GM12878 (cell line): ENCODE results near the gene TRAPPC3L. TPM values are rescaled to one million over a fixed set of nuclear protein-coding genes. Genes with fewer than 3 reads are reported as not detected.

Experiments
- MTA3 ChIP-seq: IDR thresholded peaks from 2 replicates; pipeline ENCODE4 v1.6.1; 2012; ENCODE audit warnings: low read length, inconsistent platforms, borderline replicate concordance
- STAT1 ChIP-seq: fragments of 450-650 bp; conservative IDR thresholded peaks from 2 replicates; pipeline ENCODE4 v1.6.1; 2014; ENCODE audit warnings: antibody characterized with exemption, mild to moderate bottlenecking
- TAF1 ChIP-seq: IDR thresholded peaks from 2 replicates; pipeline ENCODE4 v1.6.1; 2011; ENCODE audit warnings: mild to moderate bottlenecking, low read depth, low read length, borderline replicate concordance
- polyA plus RNA-seq, 11 experiments: library from polyadenylated mRNA; depleted of rRNA in 4 of 11; unstranded in 6 of 11; stranded (reverse) in 5 of 11; fragments of >200 nt; fragmentation: Nextera tagmentation in 4 of 11; fragmentation: Illumina TruSeq in 1 of 11; extraction: Ambion mirVana in 4 of 11; extraction: Trizol in 1 of 11; gene quantifications; 1 replicate in 1 of 11; 2 replicates in 10 of 11; pipeline versions ENCODE4 v1.2.1 to v1.2.3, GENCODE V29; 2011 to 2016; ENCODE audit warnings: inconsistent platforms in 2 of 11, missing spikeins in 2 of 11, low read depth in 1 of 11
- total RNA-seq, 4 experiments: library from RNA; depleted of rRNA in 3 of 4; stranded (reverse); fragments of >200 nt in 3 of 4; fragmentation: Illumina TruSeq in 1 of 4; extraction: Trizol in 1 of 4; gene quantifications; 2 replicates each; pipeline versions ENCODE4 v1.2.1 to v1.2.3, GENCODE V29; 2013 to 2021
- TF ChIP-seq, protein P1 (sequence below): fragments of 450-650 bp; IDR thresholded peaks from 2 replicates; pipeline ENCODE4 v1.6.1; 2017; ENCODE audit warnings: antibody characterized with exemption, mild to moderate bottlenecking, moderate library complexity
- TF ChIP-seq, protein P2 (sequence below): fragments of 450-650 bp; IDR thresholded peaks from 2 replicates; pipeline ENCODE4 v1.6.1; 2016; ENCODE audit warnings: mild to moderate bottlenecking, moderate library complexity, borderline replicate concordance
- TF ChIP-seq, protein P3 (sequence below): fragments of 450-650 bp; IDR thresholded peaks from 2 replicates; pipeline ENCODE4 v1.6.1; 2017; ENCODE audit warnings: mild to moderate bottlenecking, moderate library complexity
- TF ChIP-seq, protein P4 (sequence below): IDR thresholded peaks from 2 replicates; pipeline ENCODE4 v1.6.1; 2012; ENCODE audit warnings: low read depth, low read length, improper control_type of control experiment

TRAPPC3L gene
- total and polyA plus RNA-seq, 10 of the 15 experiments (the other 5 are each of a cell fraction or from before 2014, with no cell fraction given): not detected

DNA sequence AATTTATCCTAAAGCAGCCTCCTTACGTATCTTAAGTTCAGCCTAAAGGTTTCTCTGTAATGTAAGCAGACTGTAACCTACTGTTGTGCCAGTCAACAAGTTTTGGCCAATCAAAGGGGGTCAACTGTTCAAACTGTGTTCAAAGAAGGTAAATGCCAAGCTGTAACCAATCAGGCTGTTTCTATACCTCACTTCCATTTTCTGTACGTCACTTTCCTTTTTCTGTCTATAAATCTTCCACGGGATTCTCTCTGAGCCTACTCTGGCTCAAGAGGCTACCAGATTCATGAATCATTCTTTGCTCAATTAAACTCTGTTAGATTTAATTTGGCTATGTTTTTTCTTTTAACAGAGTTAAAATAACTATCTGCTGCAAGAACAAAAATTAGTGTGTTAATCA, 89.4 kb downstream of the TRAPPC3L start (continued):
- TF ChIP-seq, protein P1, sequence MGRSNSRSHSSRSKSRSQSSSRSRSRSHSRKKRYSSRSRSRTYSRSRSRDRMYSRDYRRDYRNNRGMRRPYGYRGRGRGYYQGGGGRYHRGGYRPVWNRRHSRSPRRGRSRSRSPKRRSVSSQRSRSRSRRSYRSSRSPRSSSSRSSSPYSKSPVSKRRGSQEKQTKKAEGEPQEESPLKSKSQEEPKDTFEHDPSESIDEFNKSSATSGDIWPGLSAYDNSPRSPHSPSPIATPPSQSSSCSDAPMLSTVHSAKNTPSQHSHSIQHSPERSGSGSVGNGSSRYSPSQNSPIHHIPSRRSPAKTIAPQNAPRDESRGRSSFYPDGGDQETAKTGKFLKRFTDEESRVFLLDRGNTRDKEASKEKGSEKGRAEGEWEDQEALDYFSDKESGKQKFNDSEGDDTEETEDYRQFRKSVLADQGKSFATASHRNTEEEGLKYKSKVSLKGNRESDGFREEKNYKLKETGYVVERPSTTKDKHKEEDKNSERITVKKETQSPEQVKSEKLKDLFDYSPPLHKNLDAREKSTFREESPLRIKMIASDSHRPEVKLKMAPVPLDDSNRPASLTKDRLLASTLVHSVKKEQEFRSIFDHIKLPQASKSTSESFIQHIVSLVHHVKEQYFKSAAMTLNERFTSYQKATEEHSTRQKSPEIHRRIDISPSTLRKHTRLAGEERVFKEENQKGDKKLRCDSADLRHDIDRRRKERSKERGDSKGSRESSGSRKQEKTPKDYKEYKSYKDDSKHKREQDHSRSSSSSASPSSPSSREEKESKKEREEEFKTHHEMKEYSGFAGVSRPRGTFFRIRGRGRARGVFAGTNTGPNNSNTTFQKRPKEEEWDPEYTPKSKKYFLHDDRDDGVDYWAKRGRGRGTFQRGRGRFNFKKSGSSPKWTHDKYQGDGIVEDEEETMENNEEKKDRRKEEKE: no peak
- TF ChIP-seq, protein P2, sequence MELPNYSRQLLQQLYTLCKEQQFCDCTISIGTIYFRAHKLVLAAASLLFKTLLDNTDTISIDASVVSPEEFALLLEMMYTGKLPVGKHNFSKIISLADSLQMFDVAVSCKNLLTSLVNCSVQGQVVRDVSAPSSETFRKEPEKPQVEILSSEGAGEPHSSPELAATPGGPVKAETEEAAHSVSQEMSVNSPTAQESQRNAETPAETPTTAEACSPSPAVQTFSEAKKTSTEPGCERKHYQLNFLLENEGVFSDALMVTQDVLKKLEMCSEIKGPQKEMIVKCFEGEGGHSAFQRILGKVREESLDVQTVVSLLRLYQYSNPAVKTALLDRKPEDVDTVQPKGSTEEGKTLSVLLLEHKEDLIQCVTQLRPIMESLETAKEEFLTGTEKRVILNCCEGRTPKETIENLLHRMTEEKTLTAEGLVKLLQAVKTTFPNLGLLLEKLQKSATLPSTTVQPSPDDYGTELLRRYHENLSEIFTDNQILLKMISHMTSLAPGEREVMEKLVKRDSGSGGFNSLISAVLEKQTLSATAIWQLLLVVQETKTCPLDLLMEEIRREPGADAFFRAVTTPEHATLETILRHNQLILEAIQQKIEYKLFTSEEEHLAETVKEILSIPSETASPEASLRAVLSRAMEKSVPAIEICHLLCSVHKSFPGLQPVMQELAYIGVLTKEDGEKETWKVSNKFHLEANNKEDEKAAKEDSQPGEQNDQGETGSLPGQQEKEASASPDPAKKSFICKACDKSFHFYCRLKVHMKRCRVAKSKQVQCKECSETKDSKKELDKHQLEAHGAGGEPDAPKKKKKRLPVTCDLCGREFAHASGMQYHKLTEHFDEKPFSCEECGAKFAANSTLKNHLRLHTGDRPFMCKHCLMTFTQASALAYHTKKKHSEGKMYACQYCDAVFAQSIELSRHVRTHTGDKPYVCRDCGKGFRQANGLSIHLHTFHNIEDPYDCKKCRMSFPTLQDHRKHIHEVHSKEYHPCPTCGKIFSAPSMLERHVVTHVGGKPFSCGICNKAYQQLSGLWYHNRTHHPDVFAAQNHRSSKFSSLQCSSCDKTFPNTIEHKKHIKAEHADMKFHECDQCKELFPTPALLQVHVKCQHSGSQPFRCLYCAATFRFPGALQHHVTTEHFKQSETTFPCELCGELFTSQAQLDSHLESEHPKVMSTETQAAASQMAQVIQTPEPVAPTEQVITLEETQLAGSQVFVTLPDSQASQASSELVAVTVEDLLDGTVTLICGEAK: no peak
- TF ChIP-seq, protein P3, sequence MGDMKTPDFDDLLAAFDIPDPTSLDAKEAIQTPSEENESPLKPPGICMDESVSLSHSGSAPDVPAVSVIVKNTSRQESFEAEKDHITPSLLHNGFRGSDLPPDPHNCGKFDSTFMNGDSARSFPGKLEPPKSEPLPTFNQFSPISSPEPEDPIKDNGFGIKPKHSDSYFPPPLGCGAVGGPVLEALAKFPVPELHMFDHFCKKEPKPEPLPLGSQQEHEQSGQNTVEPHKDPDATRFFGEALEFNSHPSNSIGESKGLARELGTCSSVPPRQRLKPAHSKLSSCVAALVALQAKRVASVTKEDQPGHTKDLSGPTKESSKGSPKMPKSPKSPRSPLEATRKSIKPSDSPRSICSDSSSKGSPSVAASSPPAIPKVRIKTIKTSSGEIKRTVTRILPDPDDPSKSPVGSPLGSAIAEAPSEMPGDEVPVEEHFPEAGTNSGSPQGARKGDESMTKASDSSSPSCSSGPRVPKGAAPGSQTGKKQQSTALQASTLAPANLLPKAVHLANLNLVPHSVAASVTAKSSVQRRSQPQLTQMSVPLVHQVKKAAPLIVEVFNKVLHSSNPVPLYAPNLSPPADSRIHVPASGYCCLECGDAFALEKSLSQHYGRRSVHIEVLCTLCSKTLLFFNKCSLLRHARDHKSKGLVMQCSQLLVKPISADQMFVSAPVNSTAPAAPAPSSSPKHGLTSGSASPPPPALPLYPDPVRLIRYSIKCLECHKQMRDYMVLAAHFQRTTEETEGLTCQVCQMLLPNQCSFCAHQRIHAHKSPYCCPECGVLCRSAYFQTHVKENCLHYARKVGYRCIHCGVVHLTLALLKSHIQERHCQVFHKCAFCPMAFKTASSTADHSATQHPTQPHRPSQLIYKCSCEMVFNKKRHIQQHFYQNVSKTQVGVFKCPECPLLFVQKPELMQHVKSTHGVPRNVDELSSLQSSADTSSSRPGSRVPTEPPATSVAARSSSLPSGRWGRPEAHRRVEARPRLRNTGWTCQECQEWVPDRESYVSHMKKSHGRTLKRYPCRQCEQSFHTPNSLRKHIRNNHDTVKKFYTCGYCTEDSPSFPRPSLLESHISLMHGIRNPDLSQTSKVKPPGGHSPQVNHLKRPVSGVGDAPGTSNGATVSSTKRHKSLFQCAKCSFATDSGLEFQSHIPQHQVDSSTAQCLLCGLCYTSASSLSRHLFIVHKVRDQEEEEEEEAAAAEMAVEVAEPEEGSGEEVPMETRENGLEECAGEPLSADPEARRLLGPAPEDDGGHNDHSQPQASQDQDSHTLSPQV: no peak
- TF ChIP-seq STAT1 (no peak), TAF1 (no peak), MTA3 (no peak)
- TF ChIP-seq, protein P4, sequence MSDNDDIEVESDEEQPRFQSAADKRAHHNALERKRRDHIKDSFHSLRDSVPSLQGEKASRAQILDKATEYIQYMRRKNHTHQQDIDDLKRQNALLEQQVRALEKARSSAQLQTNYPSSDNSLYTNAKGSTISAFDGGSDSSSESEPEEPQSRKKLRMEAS: no peak
